ENCODE measurements around the gene MCHR1. TPM values are rescaled to one million over a fixed set of nuclear protein-coding genes. Genes with fewer than 3 reads are reported as not detected.
A peak's percentile ranks its signal among the peaks of the same experiment; 100 is the strongest.

The MCHR1 gene
- total RNA-seq, 2 donors from 2014 or later, result 0.53 TPM; not detected in 1

GRCh38 chr22:40720538-40721256 is 41.4 kb downstream of the MCHR1 start:
- no peak overlapping the region for H3K9ac ChIP-seq (ENCODE audit: extremely low read depth, low read length, poor library complexity, severe bottlenecking)
- peak overlapping the region; percentile 96 for H3K27ac ChIP-seq (ENCODE audit: low read depth, low read length)
- H3K4me3 Mint-ChIP-seq, result no peak overlapping the region
- H3K4me3 ChIP-seq (ENCODE audit: low read length), result no peak overlapping the region
- H3K36me3 Mint-ChIP-seq (ENCODE audit: low read depth), result no peaks in the 10 kb centered on the region
- WGBS, 2 experiments (ENCODE audit: insufficient coverage in 1 of 2, insufficient read length in 1 of 2), result 72 to 88% methylated on average over 8 to 11 of the region's 11 CpGs
- no peaks in the 10 kb centered on the region for H3K36me3 ChIP-seq (ENCODE audit: control insufficient read depth, insufficient read depth, low read length)
- no peaks in the 10 kb centered on the region for H3K27me3 Mint-ChIP-seq (ENCODE audit: insufficient read depth)
- peaks cover 19% of the 10 kb centered on the region for H3K4me1 Mint-ChIP-seq
- H3K9me3 ChIP-seq (ENCODE audit: control insufficient read depth, low read length), result no peaks in the 10 kb centered on the region
- DNase-seq, result no peak
- no peak for TF ChIP-seq CTCF (conservative IDR thresholded peaks at IDR 0.05)
- H3K9me3 Mint-ChIP-seq, result no peaks in the 10 kb centered on the region
- no peak overlapping the region for H3K27ac Mint-ChIP-seq
- H3K4me1 ChIP-seq (ENCODE audit: control insufficient read depth, insufficient read depth, low read length), result no peaks in the 10 kb centered on the region
- H3K27me3 ChIP-seq (ENCODE audit: control insufficient read depth, insufficient read depth, low read length, poor library complexity, severe bottlenecking), result no peaks in the 10 kb centered on the region

- H3K4me1 Mint-ChIP-seq, result peaks cover 19% of the 10 kb centered on the region
- Histone ChIP-seq H3K9me3 (ENCODE audit: control insufficient read depth, low read length) (no peaks in the 10 kb centered on the region), H3K27me3 (ENCODE audit: control insufficient read depth, insufficient read depth, low read length, poor library complexity, severe bottlenecking) (no peaks in the 10 kb centered on the region), H3K4me1 (ENCODE audit: control insufficient read depth, insufficient read depth, low read length) (no peaks in the 10 kb centered on the region), H3K27ac (ENCODE audit: low read depth, low read length) (peak overlapping the region; percentile 96), H3K9ac (ENCODE audit: extremely low read depth, low read length, poor library complexity, severe bottlenecking) (no peak overlapping the region), H3K4me3 (ENCODE audit: low read length) (no peak overlapping the region), H3K36me3 (ENCODE audit: control insufficient read depth, insufficient read depth, low read length) (no peaks in the 10 kb centered on the region)
- no peaks in the 10 kb centered on the region for H3K9me3 Mint-ChIP-seq
- H3K4me3 Mint-ChIP-seq, result no peak overlapping the region
- TF ChIP-seq CTCF (conservative IDR thresholded peaks at IDR 0.05), result no peak
- WGBS, 2 experiments (ENCODE audit: insufficient coverage in 1 of 2, insufficient read length in 1 of 2), result 31 to 35% methylated on average over 3 to 6 of the region's 6 CpGs
- no peaks in the 10 kb centered on the region for H3K27me3 Mint-ChIP-seq (ENCODE audit: insufficient read depth)
- H3K27ac Mint-ChIP-seq, result no peak overlapping the region
- DNase-seq, result peak; percentile 76
- no peaks in the 10 kb centered on the region for H3K36me3 Mint-ChIP-seq (ENCODE audit: low read depth)
These were observed 42.0 kb downstream of the MCHR1 start for GRCh38 chr22:40721266-40721665.

- Mint-ChIP-seq H3K4me3 (no peak overlapping the region), H3K36me3 (ENCODE audit: low read depth) (no peaks in the 10 kb centered on the region), H3K27ac (no peak overlapping the region), H3K9me3 (no peaks in the 10 kb centered on the region), H3K4me1 (peaks cover 26% of the 10 kb centered on the region), H3K27me3 (ENCODE audit: insufficient read depth) (no peaks in the 10 kb centered on the region)
- Histone ChIP-seq H3K36me3 (ENCODE audit: control insufficient read depth, insufficient read depth, low read length) (no peaks in the 10 kb centered on the region), H3K4me1 (ENCODE audit: control insufficient read depth, insufficient read depth, low read length) (no peaks in the 10 kb centered on the region), H3K4me3 (ENCODE audit: low read length) (no peak overlapping the region), H3K27me3 (ENCODE audit: control insufficient read depth, insufficient read depth, low read length, poor library complexity, severe bottlenecking) (no peaks in the 10 kb centered on the region), H3K9ac (ENCODE audit: extremely low read depth, low read length, poor library complexity, severe bottlenecking) (no peak overlapping the region), H3K9me3 (ENCODE audit: control insufficient read depth, low read length) (no peaks in the 10 kb centered on the region), H3K27ac (ENCODE audit: low read depth, low read length) (no peak overlapping the region)
- 88 to 97% methylated on average over 10 to 13 of the region's 13 CpGs for WGBS, 2 experiments (ENCODE audit: insufficient coverage in 1 of 2, insufficient read length in 1 of 2)
- DNase-seq, result no peak
- TF ChIP-seq CTCF (conservative IDR thresholded peaks at IDR 0.05), result peak; percentile 18
These were observed 44.2 kb downstream of the MCHR1 start for GRCh38 chr22:40723396-40723933.

All from endodermal cell (in vitro differentiated cells).